ENCODE results near the gene KCNQ1. TPM values are rescaled to one million over a fixed set of nuclear protein-coding genes. Genes with fewer than 3 reads are reported as not detected.

Gene KCNQ1
- total and polyA plus RNA-seq, 2 donors (not counting 3 experiments of a cell fraction or from before 2014, with no cell fraction given), result 0.07 to 0.09 TPM

DNA sequence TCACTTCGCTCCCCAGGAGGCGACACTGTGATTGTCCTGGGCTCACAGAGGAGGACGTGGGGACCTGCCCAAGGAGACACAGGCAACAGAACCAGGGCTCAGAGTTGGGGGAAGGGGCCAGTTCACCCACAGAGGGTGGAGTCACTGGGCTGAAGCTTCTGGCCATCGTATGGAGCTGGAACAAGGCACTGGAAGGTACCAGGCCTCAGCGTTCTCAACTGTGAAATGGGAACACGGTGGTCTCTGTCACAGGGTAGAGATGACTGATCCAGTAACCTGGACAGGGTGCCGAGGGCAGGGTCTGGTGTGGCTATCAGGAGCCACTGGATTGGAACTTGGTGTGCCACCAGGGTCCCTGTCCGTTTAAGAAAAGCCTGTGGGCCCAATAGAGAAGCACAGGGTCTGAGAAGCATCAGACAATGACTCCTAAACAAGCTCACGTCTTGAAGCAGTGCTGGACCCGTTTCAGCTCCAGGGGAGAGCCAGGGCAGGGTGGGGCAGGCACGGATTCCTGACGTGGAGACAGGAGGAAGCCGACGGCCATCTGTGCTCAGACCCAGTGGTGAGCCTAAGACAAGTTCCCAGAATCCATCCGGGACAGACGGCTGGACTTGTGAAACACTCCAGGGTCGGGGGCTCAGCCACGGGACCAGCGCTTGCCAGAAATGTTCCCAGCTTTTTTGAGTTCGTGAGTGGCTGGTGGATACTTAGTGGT is 280.0 kb downstream of the KCNQ1 start:
- H3K4me3 ChIP-seq (replicated peaks in 1 of 3; ENCODE audit: insufficient read depth in 1 of 3, low read depth in 1 of 3, low read length in 3 of 3), result no peak overlapping the region
- CTCF ChIA-PET, result no interaction called here
- H3K79me2 ChIP-seq (ENCODE audit: control insufficient read depth, insufficient read depth, low read length), result no peaks in the 10 kb centered on the region
- no peaks in the 10 kb centered on the region for H4K20me1 ChIP-seq (replicated peaks; ENCODE audit: control insufficient read depth, extremely low read depth, insufficient read depth, low read length)
- BruUV-seq (replicated peaks), result no TSS peak
- H3K27me3 ChIP-seq (ENCODE audit: control insufficient read depth in 2 of 2, insufficient read depth in 2 of 2, low read length in 2 of 2), result peaks cover 0 to 3% of the 10 kb centered on the region in 2 experiments
- no peak overlapping the region for H3K27ac ChIP-seq (ENCODE audit: insufficient read depth, low read depth, low read length)
- TF ChIP-seq, protein P1, sequence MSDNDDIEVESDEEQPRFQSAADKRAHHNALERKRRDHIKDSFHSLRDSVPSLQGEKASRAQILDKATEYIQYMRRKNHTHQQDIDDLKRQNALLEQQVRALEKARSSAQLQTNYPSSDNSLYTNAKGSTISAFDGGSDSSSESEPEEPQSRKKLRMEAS (IDR thresholded peaks at IDR 0.05; ENCODE audit: insufficient read depth, insufficient read length), result no peak
- TF ChIP-seq JUN (IDR thresholded peaks at IDR 0.05; ENCODE audit: borderline replicate concordance, insufficient read depth, insufficient read length, low read depth), result no peak
- no peak for TF ChIP-seq EZH2 (IDR thresholded peaks at IDR 0.05; ENCODE audit: borderline replicate concordance, low read depth, low read length, severe bottlenecking)
- no peak for TF ChIP-seq MYC (IDR thresholded peaks at IDR 0.05; ENCODE audit: low read depth, low read length)
- no peak for TF ChIP-seq POLR2AphosphoS5 (IDR thresholded peaks at IDR 0.05; ENCODE audit: insufficient read depth, low read depth, low read length)
- TF ChIP-seq GATA2 (IDR thresholded peaks at IDR 0.05; ENCODE audit: insufficient read depth, insufficient read length, low read depth, low read length), result no peak
- TF ChIP-seq POLR2A (IDR thresholded peaks at IDR 0.05; ENCODE audit: low read depth, low read length), result no peak
- TF ChIP-seq, protein P2, sequence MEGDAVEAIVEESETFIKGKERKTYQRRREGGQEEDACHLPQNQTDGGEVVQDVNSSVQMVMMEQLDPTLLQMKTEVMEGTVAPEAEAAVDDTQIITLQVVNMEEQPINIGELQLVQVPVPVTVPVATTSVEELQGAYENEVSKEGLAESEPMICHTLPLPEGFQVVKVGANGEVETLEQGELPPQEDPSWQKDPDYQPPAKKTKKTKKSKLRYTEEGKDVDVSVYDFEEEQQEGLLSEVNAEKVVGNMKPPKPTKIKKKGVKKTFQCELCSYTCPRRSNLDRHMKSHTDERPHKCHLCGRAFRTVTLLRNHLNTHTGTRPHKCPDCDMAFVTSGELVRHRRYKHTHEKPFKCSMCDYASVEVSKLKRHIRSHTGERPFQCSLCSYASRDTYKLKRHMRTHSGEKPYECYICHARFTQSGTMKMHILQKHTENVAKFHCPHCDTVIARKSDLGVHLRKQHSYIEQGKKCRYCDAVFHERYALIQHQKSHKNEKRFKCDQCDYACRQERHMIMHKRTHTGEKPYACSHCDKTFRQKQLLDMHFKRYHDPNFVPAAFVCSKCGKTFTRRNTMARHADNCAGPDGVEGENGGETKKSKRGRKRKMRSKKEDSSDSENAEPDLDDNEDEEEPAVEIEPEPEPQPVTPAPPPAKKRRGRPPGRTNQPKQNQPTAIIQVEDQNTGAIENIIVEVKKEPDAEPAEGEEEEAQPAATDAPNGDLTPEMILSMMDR (IDR thresholded peaks at IDR 0.05; ENCODE audit: extremely low read depth in 1 of 2, insufficient read depth in 1 of 2, low read depth in 1 of 2, low read length in 2 of 2), result no peak
- TF ChIP-seq FOS (IDR thresholded peaks at IDR 0.05; ENCODE audit: borderline replicate concordance, insufficient read depth, low read length), result no peak
- H3K36me3 ChIP-seq (ENCODE audit: control insufficient read depth in 2 of 2, extremely low read depth in 1 of 2, insufficient read depth in 2 of 2, low read length in 2 of 2), result no peaks in the 10 kb centered on the region
- dilution Hi-C loops (cut with MboI; ENCODE audit: extremely low pct_ligation_motif_present, low sequenced_read_pairs), result no loop called here
- POLR2A ChIA-PET, result no interaction called here
- no peak overlapping the region for H3K9ac ChIP-seq (replicated peaks; ENCODE audit: extremely low read depth, insufficient read depth, low read length)
- DNase-seq (ENCODE audit: low read depth, low spot score) (no peak), FAIRE-seq (no peak)
- no peak overlapping the region for H2AFZ ChIP-seq (ENCODE audit: low read depth, low read length)
- no peaks in the 10 kb centered on the region for H3K9me1 ChIP-seq (replicated peaks; ENCODE audit: control insufficient read depth, extremely low read depth, insufficient read depth, low read length)
- intact Hi-C loops (cut with micrococcal nuclease), result no loop called here
- H3K4me1 ChIP-seq (ENCODE audit: control insufficient read depth, extremely low read depth, insufficient read depth, low read length), result no peaks in the 10 kb centered on the region
- no peaks in the 10 kb centered on the region for H3K9me3 ChIP-seq (replicated peaks; ENCODE audit: control insufficient read depth, insufficient read depth, low read length)
- no peak overlapping the region for H3K4me2 ChIP-seq (ENCODE audit: insufficient read depth, low read length)
